Right lobe of liver (tissue), 4 donors: Measurements from ENCODE around the gene SETBP1.

Experiments
- CTCF ChIP-seq, 4 donors: fragments of 200-600 bp in 3 of 4; fragments of 450-650 bp in 1 of 4; IDR thresholded peaks; one replicate each; pipeline versions ENCODE4 v1.5.1 to v1.8.0; 2016 to 2022; ENCODE audit warnings: antibody characterized with exemption in 4 of 4, mild to moderate bottlenecking in 2 of 4
- POLR2A ChIP-seq: fragments of 450-650 bp; IDR thresholded peaks from one replicate; pipeline ENCODE4 v1.6.1; 2017; ENCODE audit warnings: antibody characterized with exemption, mild to moderate bottlenecking
- donor health status: DM: no; HTN: no; CAD: no.
- donor health status: DM: no; HTN: no; CAD: no.
- donor health status: DM: no; HTN: yes; CAD: no.

GRCh38 chr18:44682201-44682870, 1.6 kb downstream of the SETBP1 start:
- TF ChIP-seq CTCF (IDR thresholded peaks at IDR 0.05): no peak
- TF ChIP-seq POLR2A: no peak
